Measurements from ENCODE around the gene ARRDC2.

The ARRDC2 gene

GRCh38 chr19:18058208-18059009 is 50.4 kb downstream of the ARRDC2 start:
- peak; percentile 86 for DNase-seq (ENCODE audit: low spot score)

- no peak for DNase-seq (ENCODE audit: low spot score)
Observed at GRCh38 chr19:18059297-18059696, 51.3 kb downstream of the ARRDC2 start.

- no peak for DNase-seq (ENCODE audit: low spot score)
Observed at GRCh38 chr19:18059902-18060301, 51.9 kb downstream of the ARRDC2 start.

GRCh38 chr19:18060472-18060871 is 52.5 kb downstream of the ARRDC2 start:
- DNase-seq (ENCODE audit: low spot score) = no peak

- DNase-seq (ENCODE audit: low spot score) = no peak
Observed at GRCh38 chr19:18062028-18062427, 54.1 kb downstream of the ARRDC2 start.

- no peak for DNase-seq (ENCODE audit: low spot score)
Observed at GRCh38 chr19:18063463-18063862, 55.5 kb downstream of the ARRDC2 start.
